CD4-positive, alpha-beta T cell treated with Interleukin-15 for 4 hours (primary cell): ENCODE data around the gene MADCAM1.

ENCODE experiments used
- DNase-seq: peaks from one replicate; pipeline ENCODE4 v3.0.0-alpha.2; 2020; ENCODE audit warnings: low spot score

Gene MADCAM1

GRCh38 chr19:508204-509150 is 12.2 kb downstream of the MADCAM1 start:
- DNase-seq = no peak

GRCh38 chr19:510606-511100 is 14.4 kb downstream of the MADCAM1 start:
- peak; percentile 96 for DNase-seq

- DNase-seq = peak; percentile 88
Measured at GRCh38 chr19:511101-511851, 15.0 kb downstream of the MADCAM1 start.

DNA sequence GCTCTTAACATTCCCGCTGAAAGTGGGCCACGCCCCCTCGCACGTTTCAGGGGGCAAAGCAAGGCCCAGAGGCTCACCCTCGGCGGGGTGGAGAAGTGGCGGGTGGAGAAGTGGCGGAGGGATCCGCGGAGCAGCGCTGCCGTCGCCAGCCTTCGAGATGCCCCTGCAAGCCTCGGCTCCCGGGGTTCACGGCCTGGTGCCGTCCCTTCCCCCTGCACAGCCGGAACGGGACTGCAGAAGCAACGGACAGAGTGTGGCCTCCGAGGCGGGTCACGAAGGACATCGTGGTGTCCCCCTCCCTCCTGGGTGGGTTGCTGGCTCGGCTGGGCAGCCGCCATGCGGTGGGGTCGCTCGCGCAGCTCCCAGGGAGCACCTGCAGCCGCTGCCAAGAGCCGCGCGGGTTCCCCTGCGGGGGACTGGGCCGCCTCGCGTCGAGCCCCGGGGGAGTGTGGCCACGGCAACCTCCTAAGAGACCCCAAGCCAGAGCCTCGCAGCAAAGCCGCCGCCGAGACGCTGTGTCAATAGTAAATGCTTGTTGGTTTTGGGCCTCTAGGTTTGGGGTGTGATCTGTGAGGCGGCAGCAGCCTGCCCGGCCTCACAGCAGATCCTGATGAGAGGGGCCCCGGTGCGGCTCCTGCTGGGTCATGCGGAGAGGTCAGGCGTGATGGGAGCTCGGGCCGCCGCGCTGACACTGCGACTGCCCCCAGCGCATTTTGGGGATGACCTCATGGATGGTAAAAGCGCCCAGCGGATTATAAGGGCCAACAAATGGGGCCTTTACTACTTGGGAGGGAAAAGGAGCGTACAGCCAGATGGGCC is 16.5 kb downstream of the MADCAM1 start:
- no peak for DNase-seq

DNA sequence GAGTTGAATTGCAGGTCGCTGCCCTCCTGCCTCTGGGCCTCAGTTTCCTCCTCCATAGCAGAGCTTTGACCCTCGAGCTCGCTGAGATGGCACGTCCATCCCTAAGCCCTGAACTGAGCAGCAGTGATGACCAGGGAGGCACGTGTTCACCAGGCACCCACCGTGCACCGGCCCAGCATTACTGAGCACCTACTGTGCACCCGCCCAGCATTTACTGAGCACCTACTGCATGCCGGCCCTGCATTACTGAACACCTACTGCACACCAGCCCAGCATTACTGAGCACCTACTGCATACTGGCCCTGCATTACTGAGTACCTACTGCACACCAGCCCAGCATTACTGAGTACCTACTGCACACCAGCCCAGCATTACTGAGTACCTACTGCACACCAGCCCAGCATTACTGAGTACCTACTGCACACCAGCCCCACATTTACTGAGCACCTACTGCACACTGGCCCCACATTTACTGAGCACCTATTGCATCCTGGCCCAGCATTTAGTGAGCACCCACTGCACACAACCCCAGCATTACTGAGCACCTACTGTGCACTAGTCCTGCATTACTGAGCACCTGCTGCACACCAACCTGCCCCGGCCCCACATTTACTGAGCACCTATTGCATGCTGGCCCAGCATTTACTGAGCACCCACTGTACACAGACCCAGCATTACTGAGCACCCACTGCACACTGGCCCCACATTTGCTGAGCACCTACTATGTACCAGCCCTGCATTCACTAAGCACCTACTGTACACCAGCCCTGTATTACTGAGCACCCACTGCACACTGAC is 17.3 kb downstream of the MADCAM1 start:
- DNase-seq = no peak

- DNase-seq = no peak
Measured at GRCh38 chr19:514166-514663, 17.9 kb downstream of the MADCAM1 start.

- DNase-seq = no peak
Measured at GRCh38 chr19:517721-518597, 21.7 kb downstream of the MADCAM1 start.

GRCh38 chr19:518598-519231 is 22.4 kb downstream of the MADCAM1 start:
- peak; percentile 59 for DNase-seq

- no peak for DNase-seq
Measured at GRCh38 chr19:519449-519865, 23.2 kb downstream of the MADCAM1 start.

- no peak for DNase-seq
Measured at GRCh38 chr19:522726-523125, 26.4 kb downstream of the MADCAM1 start.

- DNase-seq = no peak
Measured at GRCh38 chr19:524062-524674, 27.9 kb downstream of the MADCAM1 start.

- DNase-seq = no peak
Measured at GRCh38 chr19:525029-525428, 28.7 kb downstream of the MADCAM1 start.

- no peak for DNase-seq
Measured at GRCh38 chr19:525857-526419, 29.7 kb downstream of the MADCAM1 start.

DNA sequence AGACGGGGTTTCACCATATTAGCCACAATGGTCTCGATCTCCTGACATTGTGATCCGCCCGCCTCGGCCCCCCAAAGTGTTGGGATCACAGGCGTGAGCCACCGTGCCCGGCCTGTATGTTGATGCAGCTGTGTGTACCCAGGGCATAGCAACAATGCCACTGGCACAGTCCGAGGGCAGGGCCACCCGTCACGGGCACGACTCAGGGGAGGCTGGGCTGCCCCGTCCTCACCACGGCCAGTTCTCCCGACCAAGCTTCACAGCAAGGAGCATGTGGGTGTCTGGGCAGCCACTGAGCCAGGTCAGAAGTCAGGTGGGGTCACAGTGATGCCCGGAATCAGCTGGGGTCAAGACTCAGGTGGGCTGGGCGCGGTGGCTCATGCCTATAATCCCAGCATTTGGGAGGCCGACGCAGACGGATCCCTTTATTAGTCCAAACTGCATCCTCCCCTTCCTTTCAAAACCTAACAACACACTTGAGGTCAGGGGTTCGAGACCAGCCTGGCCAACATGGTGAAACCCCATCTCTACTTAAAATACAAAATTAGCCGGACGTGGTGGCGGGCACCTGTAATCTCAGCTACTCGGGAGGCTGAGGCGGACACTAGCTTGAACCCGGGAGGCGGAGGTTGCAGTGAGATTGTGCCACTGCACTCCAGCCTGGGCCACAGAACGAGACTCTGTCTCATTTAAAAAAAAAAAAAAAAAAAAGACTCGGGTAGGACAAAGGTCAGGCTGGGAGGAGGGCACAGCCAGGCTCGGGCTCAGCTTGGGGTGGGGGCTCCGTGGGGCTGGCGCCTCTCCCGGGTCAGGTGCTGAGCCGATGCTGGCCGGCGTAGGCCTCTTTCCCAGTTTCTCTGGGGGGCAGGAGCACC is 34.1 kb downstream of the MADCAM1 start:
- no peak for DNase-seq

DNA sequence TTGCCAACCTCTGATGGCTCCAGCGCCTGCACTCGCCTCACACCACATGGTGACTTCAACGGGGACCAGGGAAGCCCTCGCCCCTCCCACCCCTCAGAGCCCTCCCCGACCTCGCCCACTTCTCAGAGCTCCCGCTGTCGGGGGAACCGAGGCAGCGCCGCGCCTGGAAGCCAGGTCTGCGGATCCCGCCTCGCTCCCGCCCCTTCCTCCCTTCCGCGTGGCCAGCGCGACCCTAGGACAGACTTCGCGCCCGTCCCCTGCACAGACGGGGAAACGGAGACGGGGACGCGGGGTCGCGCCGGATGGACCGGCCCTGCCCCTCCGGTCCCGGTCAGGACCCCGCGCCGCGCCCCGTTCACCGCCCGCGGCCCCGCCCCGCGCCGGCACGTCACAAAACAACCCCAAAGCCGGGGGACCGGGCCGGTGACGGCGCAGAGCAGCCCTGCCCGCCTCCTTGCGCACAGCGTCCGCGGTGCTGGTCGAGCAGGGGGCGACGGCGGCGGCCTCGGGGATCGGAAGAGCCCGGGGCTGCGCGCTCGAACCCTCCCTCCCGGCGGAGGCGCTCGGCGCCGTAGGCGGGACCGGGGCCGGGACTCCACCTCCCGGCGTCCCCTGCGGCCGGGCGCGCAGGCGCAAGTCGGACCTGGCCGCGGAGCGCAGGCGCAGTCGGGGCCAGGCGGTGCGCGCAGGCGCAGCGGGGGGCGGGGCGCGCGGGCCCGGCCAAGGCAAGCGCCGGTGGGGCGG is 34.9 kb downstream of the MADCAM1 start:
- DNase-seq = peak; percentile 89

GRCh38 chr19:531753-532560 is 35.7 kb downstream of the MADCAM1 start, which contains the start of gene CDC34:
Gene CDC34, plus strand, starts transcription at chr19:531760. Its CDS starts 172 bp downstream, at chr19:531932.
- DNase-seq = no peak
